CD4-positive, alpha-beta T cell (primary cell): Measurements from ENCODE around the gene RGS17. TPM values are rescaled to one million over a fixed set of nuclear protein-coding genes. Genes with fewer than 3 reads are reported as not detected.

Experiments used
- ATAC-seq: fragments of 200-7000 bp; cut with Tn5 transposase; one replicate; pipeline ENCODE4 v1.10.0; 2022; ENCODE audit warnings: mild to moderate bottlenecking; ENCODE audit not compliant: poor library complexity
- CTCF ChIA-PET: fragments of 350-600 bp; sonication (Branson Sonifier 250); formaldehyde crosslinking; loops from one replicate; lab custom pipeline; 2021; ENCODE audit warnings: antibody characterized with exemption, inconsistent platforms; lab: Charles Lee
- POLR2A ChIA-PET: fragments of 350-600 bp; sonication (Branson Sonifier 250); formaldehyde crosslinking; loops from one replicate; lab custom pipeline; 2021; ENCODE audit warnings: antibody characterized with exemption, inconsistent platforms; lab: Charles Lee
- DNase-seq, 14 experiments: peaks; one replicate each; pipeline ENCODE4 v3.0.0-alpha.2; 2013 to 2020; ENCODE audit warnings: mixed read lengths in 2 of 14
- H3K27ac ChIP-seq, 2 donors: one replicate each; pipeline versions ENCODE4 v1.5.1 to v1.7.0; 2013; ENCODE audit warnings: low read length in 2 of 2, low read depth in 1 of 2, mild to moderate bottlenecking in 1 of 2
- H3K27me3 ChIP-seq, 2 experiments: 1 replicate in 1 of 2; 2 replicates in 1 of 2; pipeline versions ENCODE4 v1.6.1 to v1.7.0; 2013; ENCODE audit warnings: low read length in 2 of 2, control low read depth in 1 of 2, mild to moderate bottlenecking in 1 of 2, moderate library complexity in 1 of 2; ENCODE audit not compliant: insufficient read depth in 2 of 2, control insufficient read depth in 1 of 2
- H3K36me3 ChIP-seq: one replicate; pipeline ENCODE4 v1.6.1; 2013; ENCODE audit warnings: low read length, control low read depth; ENCODE audit not compliant: insufficient read depth
- H3K4me1 ChIP-seq: one replicate; pipeline ENCODE4 v1.6.1; 2013; ENCODE audit warnings: low read length, control low read depth; ENCODE audit not compliant: insufficient read depth
- H3K4me3 ChIP-seq: one replicate; pipeline ENCODE4 v1.5.1; 2013; ENCODE audit warnings: mild to moderate bottlenecking, low read length, moderate library complexity
- H3K9me3 ChIP-seq, 2 experiments: 1 replicate in 1 of 2; 2 replicates in 1 of 2; pipeline versions ENCODE4 v1.6.1 to v1.7.0; 2013; ENCODE audit warnings: low read length in 2 of 2, mild to moderate bottlenecking in 2 of 2, control low read depth in 1 of 2, moderate library complexity in 1 of 2; ENCODE audit not compliant: control insufficient read depth in 1 of 2, insufficient read depth in 1 of 2
- H3K27ac Mint-ChIP-seq: one replicate; pipeline ENCODE4 v1.8.0; 2020; ENCODE audit warnings: mixed read lengths
- H3K27me3 Mint-ChIP-seq: one replicate; pipeline ENCODE4 v1.8.0; 2021; ENCODE audit warnings: mixed read lengths
- H3K36me3 Mint-ChIP-seq: one replicate; pipeline ENCODE4 v1.8.0; 2021; ENCODE audit warnings: low read depth, mixed read lengths
- H3K4me1 Mint-ChIP-seq: one replicate; pipeline ENCODE4 v1.8.0; 2021; ENCODE audit warnings: low read depth, mixed read lengths
- H3K4me3 Mint-ChIP-seq: one replicate; pipeline ENCODE4 v1.8.0; 2020; ENCODE audit warnings: mild to moderate bottlenecking, mixed read lengths
- H3K9me3 Mint-ChIP-seq: one replicate; pipeline ENCODE4 v1.8.0; 2020; ENCODE audit warnings: mixed read lengths
- intact Hi-C, 2 experiments: fragments of 100-400 bp; cut with DNase I in 1 of 2; cut with micrococcal nuclease in 1 of 2; formaldehyde crosslinking; loops; one replicate each; pipeline versions ENCODE4 v1.15.1 to v1.9.0; 2023 to 2025; cut with DNase I, micrococcal nuclease
- total RNA-seq, 174 experiments: library from RNA in 2 of 174; stranded (reverse) in 2 of 174; gene quantifications; one replicate each; pipeline ENCODE4 v1.2.3 and lab custom pipeline; 2021 to 2026
- TF ChIP-seq, protein P1 (sequence below): fragments of 200-600 bp; IDR thresholded peaks from one replicate; pipeline ENCODE4 v1.8.0; 2022; ENCODE audit warnings: antibody characterized with exemption, mild to moderate bottlenecking

RGS17 gene
- total RNA-seq, 2 experiments from 2014 or later = not detected

DNA sequence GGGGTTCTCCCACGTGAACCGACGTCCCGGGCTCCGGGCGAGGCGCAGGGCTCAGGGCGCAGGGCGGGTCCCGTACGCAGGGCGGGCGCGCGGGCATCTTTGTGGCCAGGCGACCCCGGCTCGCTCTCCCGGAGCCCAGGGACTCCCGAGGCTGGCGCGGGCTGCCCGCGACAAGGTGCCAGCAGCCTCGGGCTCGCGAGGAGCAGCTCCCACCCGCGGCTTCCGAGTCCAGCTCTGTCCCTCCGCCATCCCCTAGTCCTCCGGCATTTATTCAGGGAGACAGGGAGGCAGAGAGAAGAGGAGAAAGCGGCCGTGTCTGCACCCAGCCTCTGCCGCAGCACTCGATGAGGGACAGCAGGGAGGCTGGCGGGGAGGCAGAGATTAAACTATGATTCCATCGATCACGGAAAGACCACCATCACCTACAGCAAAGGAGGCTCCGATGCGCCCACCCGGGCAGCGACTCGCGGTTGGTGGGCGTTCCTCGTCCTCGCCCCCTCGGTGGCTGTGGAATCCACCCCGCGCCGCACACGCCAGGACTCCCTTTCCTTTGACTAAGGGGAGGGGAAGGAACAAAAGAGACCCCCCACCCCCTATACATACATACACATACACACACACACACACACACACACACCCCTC, 1.1 kb downstream of the RGS17 start:
- peaks cover 26% of the 10 kb centered on the region for H3K4me1 Mint-ChIP-seq

DNA sequence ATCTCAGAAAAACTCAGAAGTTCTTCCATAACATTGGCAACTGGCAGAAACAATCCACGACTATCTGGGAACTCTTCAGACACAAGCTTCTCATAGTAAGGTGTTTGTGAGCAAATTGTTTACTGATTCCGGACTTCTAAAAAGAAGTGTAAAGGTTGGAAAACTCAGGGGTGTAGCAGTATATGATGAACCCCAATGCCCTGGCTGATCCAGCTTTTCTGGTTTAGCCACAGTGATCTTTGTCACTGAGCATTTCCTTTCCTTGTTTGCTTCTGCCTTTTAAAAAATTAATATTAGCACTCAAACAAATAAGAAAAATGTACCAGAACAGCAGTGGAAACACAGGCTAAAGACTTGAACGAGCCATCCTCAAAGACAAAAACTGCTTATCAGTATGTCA, 4.9 kb downstream of the RGS17 start:
- DNase-seq (no peak), ATAC-seq (no peak)
- Mint-ChIP-seq H3K4me3 (no peak overlapping the region), H3K27ac (no peak overlapping the region), H3K27me3 (peaks cover 68% of the 10 kb centered on the region), H3K4me1 (peaks cover 17% of the 10 kb centered on the region), H3K9me3 (no peaks in the 10 kb centered on the region), H3K36me3 (no peaks in the 10 kb centered on the region)
- Histone ChIP-seq H3K36me3 (no peaks in the 10 kb centered on the region), H3K27ac (no peak overlapping the region), H3K9me3 (peaks cover 0 to 4% of the 10 kb centered on the region in 2 experiments), H3K4me1 (peaks cover 13% of the 10 kb centered on the region), H3K4me3 (no peak overlapping the region), H3K27me3 (peaks cover 31 to 49% of the 10 kb centered on the region in 2 experiments)
- CTCF ChIA-PET = interaction anchor here (1.0 kb wide), 1 partner anchor 411 kb away, joined by 3 read pairs; no protein-coding TSS in a partner anchor
- intact Hi-C loops = no loop called here
- TF ChIP-seq, protein P1, sequence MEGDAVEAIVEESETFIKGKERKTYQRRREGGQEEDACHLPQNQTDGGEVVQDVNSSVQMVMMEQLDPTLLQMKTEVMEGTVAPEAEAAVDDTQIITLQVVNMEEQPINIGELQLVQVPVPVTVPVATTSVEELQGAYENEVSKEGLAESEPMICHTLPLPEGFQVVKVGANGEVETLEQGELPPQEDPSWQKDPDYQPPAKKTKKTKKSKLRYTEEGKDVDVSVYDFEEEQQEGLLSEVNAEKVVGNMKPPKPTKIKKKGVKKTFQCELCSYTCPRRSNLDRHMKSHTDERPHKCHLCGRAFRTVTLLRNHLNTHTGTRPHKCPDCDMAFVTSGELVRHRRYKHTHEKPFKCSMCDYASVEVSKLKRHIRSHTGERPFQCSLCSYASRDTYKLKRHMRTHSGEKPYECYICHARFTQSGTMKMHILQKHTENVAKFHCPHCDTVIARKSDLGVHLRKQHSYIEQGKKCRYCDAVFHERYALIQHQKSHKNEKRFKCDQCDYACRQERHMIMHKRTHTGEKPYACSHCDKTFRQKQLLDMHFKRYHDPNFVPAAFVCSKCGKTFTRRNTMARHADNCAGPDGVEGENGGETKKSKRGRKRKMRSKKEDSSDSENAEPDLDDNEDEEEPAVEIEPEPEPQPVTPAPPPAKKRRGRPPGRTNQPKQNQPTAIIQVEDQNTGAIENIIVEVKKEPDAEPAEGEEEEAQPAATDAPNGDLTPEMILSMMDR = no peak
- POLR2A ChIA-PET = no interaction called here

More for the DNA sequence above, 1.1 kb downstream of the RGS17 start:
- Mint-ChIP-seq H3K36me3 (no peaks in the 10 kb centered on the region), H3K27ac (no peak overlapping the region), H3K4me3 (peak overlapping the region; percentile 80), H3K9me3 (no peaks in the 10 kb centered on the region), H3K27me3 (peaks cover 63% of the 10 kb centered on the region)
- ChIA-PET CTCF (no interaction called here), POLR2A (interaction anchor here (0.5 kb wide), 1 partner anchor 98 kb away, joined by 3 read pairs; no protein-coding TSS in a partner anchor)
- peak in 1 of 14 experiments; percentile 3 for DNase-seq
- H3K4me1 ChIP-seq = peaks cover 16% of the 10 kb centered on the region
- peaks cover 35 to 56% of the 10 kb centered on the region in 2 experiments for H3K27me3 ChIP-seq
- peak overlapping the region; percentile 36 for H3K4me3 ChIP-seq
- intact Hi-C loops = no loop called here
- no peak overlapping the region for H3K27ac ChIP-seq
- no peak for ATAC-seq
- TF ChIP-seq, protein P1 = no peak
- H3K36me3 ChIP-seq = no peaks in the 10 kb centered on the region
- peaks cover 0 to 12% of the 10 kb centered on the region in 2 experiments for H3K9me3 ChIP-seq

DNA sequence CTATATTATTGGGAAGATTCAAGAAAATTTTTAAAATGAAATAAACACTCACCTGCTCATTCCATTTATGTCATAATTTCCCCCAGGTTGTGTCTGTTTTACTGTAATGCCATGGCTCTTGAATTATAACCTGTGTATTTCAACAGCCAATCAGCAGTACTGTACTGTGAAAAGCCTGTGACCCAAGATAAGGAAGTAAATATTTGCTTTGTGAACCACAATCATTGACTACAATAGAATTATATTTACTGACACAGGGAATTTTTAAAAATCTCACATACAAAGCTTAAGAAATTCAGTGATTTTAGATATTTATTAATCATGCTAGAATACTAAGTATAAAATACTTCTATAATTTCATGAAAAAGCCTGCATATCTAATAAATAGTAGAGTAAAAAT, 6.0 kb downstream of the RGS17 start:
- H3K27me3 Mint-ChIP-seq = peaks cover 74% of the 10 kb centered on the region
- POLR2A ChIA-PET = no interaction called here

More for the DNA sequence above, 6.0 kb downstream of the RGS17 start:
- Mint-ChIP-seq H3K9me3 (no peaks in the 10 kb centered on the region), H3K27ac (no peak overlapping the region), H3K4me3 (no peak overlapping the region), H3K4me1 (peaks cover 11% of the 10 kb centered on the region), H3K36me3 (no peaks in the 10 kb centered on the region)
- Histone ChIP-seq H3K4me1 (peaks cover 5% of the 10 kb centered on the region), H3K9me3 (peaks cover 0 to 2% of the 10 kb centered on the region in 2 experiments), H3K4me3 (no peak overlapping the region), H3K27me3 (peaks cover 24 to 44% of the 10 kb centered on the region in 2 experiments), H3K27ac (no peak overlapping the region), H3K36me3 (no peaks in the 10 kb centered on the region)
- CTCF ChIA-PET = no interaction called here
- TF ChIP-seq, protein P1 = no peak
- intact Hi-C loops = no loop called here
- no peak for ATAC-seq
- DNase-seq = no peak
